ENCODE data around the gene CLIC4.
"Not testable (repeated sequence)": the region's sequence is repeated elsewhere in the genome, so short reads cannot be mapped to it uniquely, and the experiment has no call there.

The CLIC4 gene

GRCh38 chr1:24732186-24732885 lies 12.9 kb upstream of the CLIC4 start:
- TF ChIP-seq SNAI2 (CRISPR knock-in tag; IDR thresholded peaks at IDR 0.05) (no peak), POU6F1 (CRISPR knock-in tag; IDR thresholded peaks at IDR 0.05; ENCODE audit: borderline replicate concordance, low read depth) (no peak), BACH2 (CRISPR knock-in tag; IDR thresholded peaks at IDR 0.05; ENCODE audit: borderline replicate concordance) (no peak), ZNF70 (CRISPR knock-in tag; IDR thresholded peaks at IDR 0.05) (no peak), TSHZ2 (CRISPR knock-in tag; IDR thresholded peaks at IDR 0.05) (no peak), ESRRG (CRISPR knock-in tag; IDR thresholded peaks at IDR 0.05) (no peak), TOX (CRISPR knock-in tag; IDR thresholded peaks at IDR 0.05; ENCODE audit: borderline replicate concordance) (no peak), PPARA (CRISPR knock-in tag; IDR thresholded peaks at IDR 0.05; ENCODE audit: borderline replicate concordance) (no peak), ZFP30 (CRISPR knock-in tag; IDR thresholded peaks at IDR 0.05) (no peak), OSR1 (CRISPR knock-in tag; IDR thresholded peaks at IDR 0.05) (no peak)
- no peak for ATAC-seq

GRCh38 chr1:24733342-24733741 lies 11.9 kb upstream of the CLIC4 start:
- not testable (repeated sequence) for ATAC-seq

GRCh38 chr1:24735156-24735508 lies 10.1 kb upstream of the CLIC4 start:
- TF ChIP-seq ZNF565 (CRISPR knock-in tag; conservative IDR thresholded peaks at IDR 0.05; ENCODE audit: low read depth) (no peak), ARNTL (CRISPR knock-in tag; IDR thresholded peaks at IDR 0.05; ENCODE audit: borderline replicate concordance, low read depth) (no peak), ZNF70 (CRISPR knock-in tag; IDR thresholded peaks at IDR 0.05) (no peak), RARB (CRISPR knock-in tag; IDR thresholded peaks at IDR 0.05) (no peak), CREB5 (CRISPR knock-in tag; IDR thresholded peaks at IDR 0.05; ENCODE audit: low read depth) (no peak), GLIS3 (CRISPR knock-in tag; IDR thresholded peaks at IDR 0.05) (no peak), PATZ1 (CRISPR knock-in tag; IDR thresholded peaks at IDR 0.05; ENCODE audit: borderline replicate concordance) (no peak), ZC3H10 (CRISPR knock-in tag; IDR thresholded peaks at IDR 0.05) (no peak), BACH2 (CRISPR knock-in tag; IDR thresholded peaks at IDR 0.05; ENCODE audit: borderline replicate concordance) (no peak), TSHZ2 (CRISPR knock-in tag; IDR thresholded peaks at IDR 0.05) (no peak), TCF4 (CRISPR knock-in tag; IDR thresholded peaks at IDR 0.05; ENCODE audit: borderline replicate concordance) (no peak), ISL1 (CRISPR knock-in tag; IDR thresholded peaks at IDR 0.05) (no peak), ESRRG (CRISPR knock-in tag; IDR thresholded peaks at IDR 0.05) (no peak), OSR1 (CRISPR knock-in tag; IDR thresholded peaks at IDR 0.05) (no peak), ZFP3 (CRISPR knock-in tag; IDR thresholded peaks at IDR 0.05) (no peak), TOX (CRISPR knock-in tag; IDR thresholded peaks at IDR 0.05; ENCODE audit: borderline replicate concordance) (no peak), CSDC2 (CRISPR knock-in tag; IDR thresholded peaks at IDR 0.05) (no peak), PPARA (CRISPR knock-in tag; IDR thresholded peaks at IDR 0.05; ENCODE audit: borderline replicate concordance) (no peak), SNAI2 (CRISPR knock-in tag; IDR thresholded peaks at IDR 0.05) (no peak), ZNF8 (CRISPR knock-in tag; IDR thresholded peaks at IDR 0.05) (no peak)
- no peak for ATAC-seq
